OCI-LY3 (cell line): Measurements from ENCODE around the gene SIGLEC9.

Experiments used
- H2AFZ ChIP-seq: fragments of 200-600, 300-600 bp; shearing (Covaris generic); 2 replicates; pipeline ENCODE4 v1.6.0; 2014; ENCODE audit warnings: antibody characterized with exemption, low read depth, low read length
- H3K27ac ChIP-seq: fragments of 200-600, 300-600 bp; sonication (generic); 2 replicates; pipeline ENCODE4 v1.5.1; 2014; ENCODE audit warnings: mild to moderate bottlenecking, low read length, moderate library complexity, mixed read lengths
- H3K27me3 ChIP-seq: fragments of 200-600, 300-600 bp; sonication (generic); 2 replicates; pipeline ENCODE4 v1.6.1; 2014; ENCODE audit warnings: low read depth, low read length, mixed read lengths
- H3K36me3 ChIP-seq: fragments of 200-600, 300-600 bp; sonication (generic); replicated peaks from 2 replicates; pipeline ENCODE3; 2014; ENCODE audit warnings: low read depth, low read length, mixed read lengths
- H3K4me1 ChIP-seq: fragments of 300-600, 200-600 bp; sonication (generic); 2 replicates; pipeline ENCODE4 v1.6.1; 2014; ENCODE audit warnings: low read length, mixed read lengths
- H3K4me2 ChIP-seq: fragments of 200-600, 300-600 bp; sonication (generic); 2 replicates; pipeline ENCODE4 v1.6.1; 2014; ENCODE audit warnings: low read length, mixed read lengths
- H3K4me3 ChIP-seq: fragments of 300-600, 200-600 bp; sonication (generic); 2 replicates; pipeline ENCODE4 v1.5.1; 2014; ENCODE audit warnings: antibody characterized with exemption, mild to moderate bottlenecking, low read length, moderate library complexity
- H3K79me2 ChIP-seq: fragments of 300-600, 200-600 bp; shearing (Covaris generic); 2 replicates; pipeline ENCODE4 v1.6.1; 2014; ENCODE audit warnings: mild to moderate bottlenecking, low read length, mixed read lengths
- H3K9ac ChIP-seq: fragments of 300-600, 200-600 bp; shearing (Covaris generic); 2 replicates; pipeline ENCODE4 v1.6.0; 2014; ENCODE audit warnings: mild to moderate bottlenecking, low read length, moderate library complexity
- H3K9me3 ChIP-seq: fragments of 200-600, 300-600 bp; shearing (Covaris generic); 2 replicates; pipeline ENCODE4 v1.6.1; 2014; ENCODE audit warnings: low read length, mixed read lengths; ENCODE audit not compliant: insufficient read depth
- H4K20me1 ChIP-seq: fragments of 200-600, 300-600 bp; sonication (generic); 2 replicates; pipeline ENCODE4 v1.6.1; 2016; ENCODE audit warnings: low read length, mixed read lengths; ENCODE audit not compliant: insufficient read depth
- EZH2phosphoT487 ChIP-seq: fragments of 200-600 bp; shearing (Covaris generic); IDR thresholded peaks from 2 replicates; pipeline ENCODE4 v1.6.1; 2018; ENCODE audit warnings: antibody characterized with exemption, mixed run types, low read depth
- TF ChIP-seq, protein P1 (sequence below): fragments of 200-600, 300-600 bp; sonication (generic); IDR thresholded peaks from 2 replicates; pipeline ENCODE4 v1.5.1; 2014; ENCODE audit warnings: antibody characterized with exemption, low read length, low read depth

SIGLEC9 gene

GRCh38 chr19:51089786-51090185 lies 34.9 kb upstream of the SIGLEC9 start:
- Histone ChIP-seq H3K36me3 (no peaks in the 10 kb centered on the region), H3K27me3 (no peaks in the 10 kb centered on the region), H3K9ac (no peak overlapping the region), H3K4me3 (no peak overlapping the region), H4K20me1 (no peaks in the 10 kb centered on the region; the same call in 1 of the 2 replicates), H3K4me1 (no peaks in the 10 kb centered on the region), H3K9me3 (no peaks in the 10 kb centered on the region), H3K27ac (no peak overlapping the region), H3K4me2 (no peak overlapping the region), H3K79me2 (no peaks in the 10 kb centered on the region), H2AFZ (no peak overlapping the region)
- TF ChIP-seq, protein P1, sequence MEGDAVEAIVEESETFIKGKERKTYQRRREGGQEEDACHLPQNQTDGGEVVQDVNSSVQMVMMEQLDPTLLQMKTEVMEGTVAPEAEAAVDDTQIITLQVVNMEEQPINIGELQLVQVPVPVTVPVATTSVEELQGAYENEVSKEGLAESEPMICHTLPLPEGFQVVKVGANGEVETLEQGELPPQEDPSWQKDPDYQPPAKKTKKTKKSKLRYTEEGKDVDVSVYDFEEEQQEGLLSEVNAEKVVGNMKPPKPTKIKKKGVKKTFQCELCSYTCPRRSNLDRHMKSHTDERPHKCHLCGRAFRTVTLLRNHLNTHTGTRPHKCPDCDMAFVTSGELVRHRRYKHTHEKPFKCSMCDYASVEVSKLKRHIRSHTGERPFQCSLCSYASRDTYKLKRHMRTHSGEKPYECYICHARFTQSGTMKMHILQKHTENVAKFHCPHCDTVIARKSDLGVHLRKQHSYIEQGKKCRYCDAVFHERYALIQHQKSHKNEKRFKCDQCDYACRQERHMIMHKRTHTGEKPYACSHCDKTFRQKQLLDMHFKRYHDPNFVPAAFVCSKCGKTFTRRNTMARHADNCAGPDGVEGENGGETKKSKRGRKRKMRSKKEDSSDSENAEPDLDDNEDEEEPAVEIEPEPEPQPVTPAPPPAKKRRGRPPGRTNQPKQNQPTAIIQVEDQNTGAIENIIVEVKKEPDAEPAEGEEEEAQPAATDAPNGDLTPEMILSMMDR = no peak
- TF ChIP-seq EZH2phosphoT487 = no peak

DNA sequence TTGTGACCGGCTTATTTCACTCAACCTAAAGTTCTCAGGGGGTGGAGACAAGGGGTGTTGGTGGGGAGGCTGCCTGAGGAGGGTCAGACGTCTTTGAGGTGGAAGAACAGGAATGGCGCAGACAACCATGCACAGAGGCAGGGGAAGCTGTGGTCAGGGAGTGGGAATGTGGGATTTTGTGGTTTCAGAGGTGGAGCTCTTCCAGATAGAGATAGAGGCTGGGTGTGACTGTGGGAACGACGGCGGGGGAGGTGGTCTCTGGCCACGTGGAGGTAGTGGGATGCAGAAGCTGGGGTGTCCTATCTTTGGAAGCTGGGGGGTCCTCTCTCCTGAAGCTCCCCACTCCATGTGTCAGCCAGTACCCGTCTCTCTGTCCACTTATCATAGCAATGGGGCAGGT lies 34.2 kb upstream of the SIGLEC9 start:
- H3K27me3 ChIP-seq = no peaks in the 10 kb centered on the region
- H4K20me1 ChIP-seq = no peaks in the 10 kb centered on the region; the same call in 1 of the 2 replicates
- H3K36me3 ChIP-seq = no peaks in the 10 kb centered on the region

DNA sequence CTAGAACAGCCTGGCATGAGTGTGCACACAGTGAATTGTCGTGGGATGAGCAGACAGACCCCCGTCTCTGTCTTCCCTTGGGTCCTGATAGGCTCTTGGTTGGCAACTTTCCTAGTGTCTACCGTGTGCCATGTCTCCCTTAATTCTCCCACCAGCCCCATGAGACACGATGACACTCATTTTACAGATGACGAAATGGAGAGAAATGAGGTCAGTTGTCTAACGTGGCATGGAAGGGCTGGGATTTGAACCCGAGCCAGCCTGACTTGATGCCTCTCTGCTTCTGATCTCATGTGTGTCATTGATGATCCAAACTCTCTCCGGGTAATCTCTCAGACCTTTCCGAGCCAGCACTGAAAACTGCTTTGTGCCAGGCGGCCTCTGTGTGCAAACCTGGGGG lies 33.6 kb upstream of the SIGLEC9 start:
- no peak overlapping the region for H2AFZ ChIP-seq
- no peak overlapping the region for H3K9ac ChIP-seq
- no peak for TF ChIP-seq EZH2phosphoT487
- TF ChIP-seq, protein P1 = no peak
- no peak overlapping the region for H3K27ac ChIP-seq
- no peaks in the 10 kb centered on the region for H3K4me1 ChIP-seq
- no peak overlapping the region for H3K4me3 ChIP-seq
- no peaks in the 10 kb centered on the region for H3K79me2 ChIP-seq
- H3K36me3 ChIP-seq = no peaks in the 10 kb centered on the region
- H4K20me1 ChIP-seq = peaks cover 3% of the 10 kb centered on the region; the same call in 1 of the 2 replicates
- no peak overlapping the region for H3K4me2 ChIP-seq
- H3K9me3 ChIP-seq = no peaks in the 10 kb centered on the region
- no peaks in the 10 kb centered on the region for H3K27me3 ChIP-seq

More for the DNA sequence above, 34.2 kb upstream of the SIGLEC9 start:
- H3K4me2 ChIP-seq = no peak overlapping the region
- no peak overlapping the region for H3K9ac ChIP-seq
- H3K27ac ChIP-seq = no peak overlapping the region
- TF ChIP-seq, protein P1 = no peak
- TF ChIP-seq EZH2phosphoT487 = no peak
- H3K4me1 ChIP-seq = no peaks in the 10 kb centered on the region
- no peak overlapping the region for H3K4me3 ChIP-seq
- no peak overlapping the region for H2AFZ ChIP-seq
- H3K79me2 ChIP-seq = no peaks in the 10 kb centered on the region
- H3K9me3 ChIP-seq = no peaks in the 10 kb centered on the region

DNA sequence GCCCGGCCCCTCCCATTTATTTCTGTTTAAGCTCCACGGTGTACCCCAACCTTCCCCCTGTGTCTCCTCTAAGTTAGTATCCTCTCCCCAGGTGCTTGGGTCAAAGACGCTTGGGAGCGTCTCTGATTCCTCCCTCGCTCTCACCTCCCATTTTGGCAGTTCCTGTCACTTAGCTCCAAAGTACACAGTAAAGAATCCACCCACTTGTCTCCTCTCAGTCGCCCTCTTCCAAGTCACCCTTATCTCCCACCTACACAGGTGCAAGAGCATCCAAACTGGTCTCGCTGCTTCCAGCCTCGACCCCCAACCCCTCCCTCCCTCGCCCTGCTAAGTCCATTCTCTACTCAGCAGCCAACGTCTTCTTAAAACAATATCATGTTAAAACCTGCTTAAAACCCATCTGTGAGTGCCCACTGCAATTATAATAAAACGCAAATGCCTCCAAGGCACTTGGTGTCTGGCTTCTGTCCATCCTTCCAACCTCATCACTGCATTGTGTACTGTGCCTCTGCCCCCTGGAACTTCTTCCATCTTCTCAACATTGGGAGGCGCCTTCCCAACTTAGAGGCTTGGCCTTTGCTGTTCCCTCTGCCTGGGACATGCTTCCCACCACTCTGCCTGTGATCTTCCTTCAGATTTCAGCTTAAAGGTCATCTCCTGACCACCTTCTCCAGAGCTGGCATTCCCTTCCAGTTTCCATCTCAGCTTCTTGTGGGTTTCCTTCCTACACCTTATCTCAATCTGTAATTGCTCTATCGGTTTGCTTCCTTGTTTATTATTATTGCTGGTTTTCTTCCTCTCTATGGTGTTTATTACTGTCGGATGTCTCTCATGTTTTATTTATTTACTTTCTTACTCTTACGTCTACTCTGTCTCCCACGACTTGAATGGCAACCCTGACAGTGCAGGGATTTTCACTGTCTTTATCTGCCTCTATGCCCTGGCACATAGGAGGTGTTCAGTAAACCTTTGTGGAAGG lies 32.5 kb upstream of the SIGLEC9 start:
- no peaks in the 10 kb centered on the region for H3K27me3 ChIP-seq
- no peaks in the 10 kb centered on the region for H3K79me2 ChIP-seq
- H3K4me2 ChIP-seq = no peak overlapping the region
- peaks cover 4% of the 10 kb centered on the region for H3K36me3 ChIP-seq
- no peak overlapping the region for H2AFZ ChIP-seq
- peaks cover 11% of the 10 kb centered on the region for H4K20me1 ChIP-seq
- no peaks in the 10 kb centered on the region for H3K4me1 ChIP-seq
- no peak overlapping the region for H3K4me3 ChIP-seq
- no peaks in the 10 kb centered on the region for H3K9me3 ChIP-seq
- no peak for TF ChIP-seq EZH2phosphoT487
- TF ChIP-seq, protein P1 = no peak
- no peak overlapping the region for H3K27ac ChIP-seq
- no peak overlapping the region for H3K9ac ChIP-seq
